ENCODE data around the gene ZNF438.

GRCh38 chr10:31058795-31059703 is 27.4 kb upstream of the ZNF438 start:
- TF ChIP-seq GATA3 (IDR thresholded peaks at IDR 0.05; ENCODE audit: low read depth, low read length) (no peak), GATA2 (IDR thresholded peaks at IDR 0.05; ENCODE audit: low read depth, low read length) (no peak)

Data from SH-SY5Y (cell line).